Liver (tissue), 9 donors: ENCODE results near the gene DCN. TPM values are rescaled to one million over a fixed set of nuclear protein-coding genes. Genes with fewer than 3 reads are reported as not detected.

Source experiments
- DNase-seq: peaks from one replicate; pipeline ENCODE4 v3.0.0-alpha.2; 2017; ENCODE audit warnings: low spot score
- H3K27ac ChIP-seq, 2 donors: one replicate each; pipeline ENCODE4 v1.7.0; 2013; ENCODE audit warnings: inconsistent platforms in 2 of 2, low read length in 2 of 2, control low read depth in 1 of 2, low read depth in 1 of 2, mild to moderate bottlenecking in 1 of 2
- H3K27me3 ChIP-seq, 4 donors: one replicate each; pipeline versions ENCODE4 v1.6.1 to v1.7.0; 2013; ENCODE audit warnings: low read length in 3 of 4, inconsistent platforms in 1 of 4, mild to moderate bottlenecking in 1 of 4, moderate library complexity in 1 of 4; ENCODE audit not compliant: control insufficient read depth in 4 of 4, insufficient read depth in 4 of 4
- H3K36me3 ChIP-seq, 4 donors: one replicate each; pipeline versions ENCODE4 v1.6.1 to v1.7.0; 2013; ENCODE audit warnings: low read length in 3 of 4, mild to moderate bottlenecking in 3 of 4, low read depth in 1 of 4, moderate library complexity in 1 of 4; ENCODE audit not compliant: control insufficient read depth in 4 of 4, insufficient read depth in 3 of 4
- H3K4me1 ChIP-seq, 4 donors: one replicate each; pipeline versions ENCODE4 v1.6.1 to v1.7.0; 2013; ENCODE audit warnings: low read length in 3 of 4, mild to moderate bottlenecking in 3 of 4, moderate library complexity in 1 of 4; ENCODE audit not compliant: control insufficient read depth in 4 of 4, insufficient read depth in 4 of 4
- H3K4me3 ChIP-seq, 3 donors: one replicate each; pipeline versions ENCODE4 v1.6.1 to v1.7.0; 2013; ENCODE audit warnings: low read length in 3 of 3, control low read depth in 1 of 3, low read depth in 1 of 3, mild to moderate bottlenecking in 1 of 3
- H3K9ac ChIP-seq, 2 donors: one replicate each; pipeline ENCODE4 v1.7.0; 2013; ENCODE audit warnings: low read length in 2 of 2, mild to moderate bottlenecking in 2 of 2, moderate library complexity in 2 of 2, control low read depth in 1 of 2, low read depth in 1 of 2
- H3K9me3 ChIP-seq, 4 donors: one replicate each; pipeline versions ENCODE4 v1.6.1 to v1.7.0; 2013; ENCODE audit warnings: low read length in 3 of 4; ENCODE audit not compliant: control insufficient read depth in 4 of 4
- ATF3 ChIP-seq: IDR thresholded peaks from 2 replicates; pipeline ENCODE4 v1.6.1; 2016; ENCODE audit warnings: antibody characterized with exemption
- CTCF ChIP-seq: fragments of 150-350 bp; IDR thresholded peaks from 2 replicates; pipeline ENCODE4 v1.5.1; 2017; ENCODE audit warnings: improper control_type of control experiment, low read depth, low read length; ENCODE audit not compliant: missing input control
- EGR1 ChIP-seq, 2 donors: IDR thresholded peaks; 2 replicates each; pipeline ENCODE4 v1.6.1; 2016 to 2018; ENCODE audit warnings: antibody characterized with exemption in 2 of 2, low read depth in 2 of 2
- FOXA1 ChIP-seq: IDR thresholded peaks from 2 replicates; pipeline ENCODE4 v1.6.1; 2016; ENCODE audit warnings: antibody characterized with exemption
- FOXA2 ChIP-seq: IDR thresholded peaks from 2 replicates; pipeline ENCODE4 v1.6.1; 2016; ENCODE audit warnings: antibody characterized with exemption
- HNF4A ChIP-seq, 2 donors: conservative IDR thresholded peaks; 2 replicates each; pipeline ENCODE4 v1.6.1; 2016; ENCODE audit warnings: antibody characterized with exemption in 2 of 2, mild to moderate bottlenecking in 2 of 2
- JUND ChIP-seq, 2 donors: IDR thresholded peaks; 2 replicates each; pipeline ENCODE4 v1.6.1; 2016; ENCODE audit warnings: antibody characterized with exemption in 2 of 2
- MAX ChIP-seq: IDR thresholded peaks from 2 replicates; pipeline ENCODE4 v1.6.1; 2016; ENCODE audit warnings: antibody characterized with exemption
- NR2F2 ChIP-seq: IDR thresholded peaks from 2 replicates; pipeline ENCODE4 v1.6.1; 2016; ENCODE audit warnings: antibody characterized with exemption
- REST ChIP-seq: IDR thresholded peaks from 2 replicates; pipeline ENCODE4 v1.6.1; 2016; ENCODE audit warnings: antibody characterized with exemption, mild to moderate bottlenecking
- RXRA ChIP-seq, 2 donors: IDR thresholded peaks; 2 replicates each; pipeline ENCODE4 v1.6.1; 2017 to 2018; ENCODE audit warnings: antibody characterized with exemption in 2 of 2, mild to moderate bottlenecking in 1 of 2
- TAF1 ChIP-seq: conservative IDR thresholded peaks from 2 replicates; pipeline ENCODE4 v1.6.1; 2016; ENCODE audit warnings: antibody characterized with exemption, mild to moderate bottlenecking
- YY1 ChIP-seq: IDR thresholded peaks from 2 replicates; pipeline ENCODE4 v1.6.1; 2016; ENCODE audit warnings: antibody characterized with exemption, mild to moderate bottlenecking
- WGBS: extraction: QIAGEN DNeasy Blood & Tissue Kit; methylation state at CpG from one replicate; pipeline ENCODE4 v1.1.7; 2013; 5-methylcytosine and 5-hydroxymethylcytosine counted together
- polyA plus RNA-seq, 2 donors: library from polyadenylated mRNA; stranded (reverse) in 1 of 2; unstranded in 1 of 2; fragments of 200-250 nt in 1 of 2; fragments of >200 nt in 1 of 2; fragmentation: Nextera tagmentation in 1 of 2; extraction: Ambion mirVana in 1 of 2; gene quantifications; one replicate each; pipeline versions ENCODE4 v1.2.1 to v1.2.3, GENCODE V29; 2013 to 2015
- total RNA-seq, 2 donors: library from RNA; depleted of rRNA; stranded (reverse); fragments of >200 nt; gene quantifications; one replicate each; pipeline ENCODE4 v1.2.3, GENCODE V29; 2014
- donor health status: healthy.
- donor health status: healthy.
- donor health status: healthy.
- donor health status: healthy.
- donor health status: healthy.

DCN gene
- total and polyA plus RNA-seq, 4 donors, result 74.9 to 148 (median 98.6) TPM

GRCh38 chr12:91098941-91099340, 83.7 kb downstream of the DCN start:
- H3K27me3 ChIP-seq, result no peaks in the 10 kb centered on the region
- 31% methylated on average over 3 of the region's 3 CpGs for WGBS
- no peak overlapping the region for H3K27ac ChIP-seq
- no peak for TF ChIP-seq NR2F2
- no peak for TF ChIP-seq REST
- TF ChIP-seq RXRA (IDR thresholded peaks at IDR 0.05), result no peak
- no peak for TF ChIP-seq FOXA2
- no peak for TF ChIP-seq YY1
- TF ChIP-seq HNF4A (conservative IDR thresholded peaks at IDR 0.05), result no peak
- TF ChIP-seq CTCF, result no peak
- no peak for TF ChIP-seq EGR1 (IDR thresholded peaks at IDR 0.05; ENCODE audit: low read depth in 2 of 2)
- TF ChIP-seq JUND (IDR thresholded peaks at IDR 0.05), result no peak
- TF ChIP-seq ATF3, result no peak
- TF ChIP-seq TAF1, result no peak
- no peak for TF ChIP-seq FOXA1
- no peak overlapping the region for H3K9ac ChIP-seq
- no peaks in the 10 kb centered on the region for H3K4me1 ChIP-seq
- H3K4me3 ChIP-seq, result no peak overlapping the region
- DNase-seq, result no peak
- H3K36me3 ChIP-seq, result no peaks in the 10 kb centered on the region
- no peaks in the 10 kb centered on the region for H3K9me3 ChIP-seq

GRCh38 chr12:91098461-91098860, 84.2 kb downstream of the DCN start:
- H3K4me3 ChIP-seq, result no peak overlapping the region
- no peak overlapping the region for H3K9ac ChIP-seq
- DNase-seq, result no peak
- TF ChIP-seq FOXA2 (no peak), EGR1 (IDR thresholded peaks at IDR 0.05; ENCODE audit: low read depth in 2 of 2) (no peak), MAX (no peak)
- no peak overlapping the region for H3K27ac ChIP-seq
- no peaks in the 10 kb centered on the region for H3K27me3 ChIP-seq
- H3K9me3 ChIP-seq, result no peaks in the 10 kb centered on the region
- H3K4me1 ChIP-seq, result no peaks in the 10 kb centered on the region
- H3K36me3 ChIP-seq, result no peaks in the 10 kb centered on the region

- Histone ChIP-seq H3K27ac (no peak overlapping the region), H3K4me3 (no peak overlapping the region), H3K9me3 (peaks cover 0 to 1% (median 0%) of the 10 kb centered on the region in 4 donors), H3K9ac (no peak overlapping the region), H3K4me1 (no peaks in the 10 kb centered on the region), H3K36me3 (no peaks in the 10 kb centered on the region), H3K27me3 (no peaks in the 10 kb centered on the region)
- DNase-seq, result no peak
- WGBS, result 72% methylated on average over 1 of the region's 1 CpG
- TF ChIP-seq HNF4A (conservative IDR thresholded peaks at IDR 0.05), result no peak
These were observed 87.7 kb downstream of the DCN start for GRCh38 chr12:91094957-91095356.
